CD4-positive, alpha-beta T cell (primary cell): ENCODE data around the gene KPTN. TPM values are rescaled to one million over a fixed set of nuclear protein-coding genes. Genes with fewer than 3 reads are reported as not detected.

ENCODE experiments used
- ATAC-seq: fragments of 200-7000 bp; cut with Tn5 transposase; one replicate; pipeline ENCODE4 v1.10.0; 2022; ENCODE audit warnings: mild to moderate bottlenecking; ENCODE audit not compliant: poor library complexity
- CTCF ChIA-PET: fragments of 350-600 bp; sonication (Branson Sonifier 250); formaldehyde crosslinking; loops from one replicate; lab custom pipeline; 2021; ENCODE audit warnings: antibody characterized with exemption, inconsistent platforms; lab: Charles Lee
- POLR2A ChIA-PET: fragments of 350-600 bp; sonication (Branson Sonifier 250); formaldehyde crosslinking; loops from one replicate; lab custom pipeline; 2021; ENCODE audit warnings: antibody characterized with exemption, inconsistent platforms; lab: Charles Lee
- DNase-seq, 14 experiments: peaks; one replicate each; pipeline ENCODE4 v3.0.0-alpha.2; 2013 to 2020; ENCODE audit warnings: mixed read lengths in 2 of 14
- H3K27ac ChIP-seq, 2 donors: one replicate each; pipeline versions ENCODE4 v1.5.1 to v1.7.0; 2013; ENCODE audit warnings: low read length in 2 of 2, low read depth in 1 of 2, mild to moderate bottlenecking in 1 of 2
- H3K27me3 ChIP-seq, 2 experiments: 1 replicate in 1 of 2; 2 replicates in 1 of 2; pipeline versions ENCODE4 v1.6.1 to v1.7.0; 2013; ENCODE audit warnings: low read length in 2 of 2, control low read depth in 1 of 2, mild to moderate bottlenecking in 1 of 2, moderate library complexity in 1 of 2; ENCODE audit not compliant: insufficient read depth in 2 of 2, control insufficient read depth in 1 of 2
- H3K36me3 ChIP-seq: one replicate; pipeline ENCODE4 v1.6.1; 2013; ENCODE audit warnings: low read length, control low read depth; ENCODE audit not compliant: insufficient read depth
- H3K4me1 ChIP-seq: one replicate; pipeline ENCODE4 v1.6.1; 2013; ENCODE audit warnings: low read length, control low read depth; ENCODE audit not compliant: insufficient read depth
- H3K4me3 ChIP-seq: one replicate; pipeline ENCODE4 v1.5.1; 2013; ENCODE audit warnings: mild to moderate bottlenecking, low read length, moderate library complexity
- H3K9me3 ChIP-seq, 2 experiments: 1 replicate in 1 of 2; 2 replicates in 1 of 2; pipeline versions ENCODE4 v1.6.1 to v1.7.0; 2013; ENCODE audit warnings: low read length in 2 of 2, mild to moderate bottlenecking in 2 of 2, control low read depth in 1 of 2, moderate library complexity in 1 of 2; ENCODE audit not compliant: control insufficient read depth in 1 of 2, insufficient read depth in 1 of 2
- H3K27ac Mint-ChIP-seq: one replicate; pipeline ENCODE4 v1.8.0; 2020; ENCODE audit warnings: mixed read lengths
- H3K27me3 Mint-ChIP-seq: one replicate; pipeline ENCODE4 v1.8.0; 2021; ENCODE audit warnings: mixed read lengths
- H3K36me3 Mint-ChIP-seq: one replicate; pipeline ENCODE4 v1.8.0; 2021; ENCODE audit warnings: low read depth, mixed read lengths
- H3K4me1 Mint-ChIP-seq: one replicate; pipeline ENCODE4 v1.8.0; 2021; ENCODE audit warnings: low read depth, mixed read lengths
- H3K4me3 Mint-ChIP-seq: one replicate; pipeline ENCODE4 v1.8.0; 2020; ENCODE audit warnings: mild to moderate bottlenecking, mixed read lengths
- H3K9me3 Mint-ChIP-seq: one replicate; pipeline ENCODE4 v1.8.0; 2020; ENCODE audit warnings: mixed read lengths
- intact Hi-C, 2 experiments: fragments of 100-400 bp; cut with DNase I in 1 of 2; cut with micrococcal nuclease in 1 of 2; formaldehyde crosslinking; loops; one replicate each; pipeline versions ENCODE4 v1.15.1 to v1.9.0; 2023 to 2025; cut with DNase I, micrococcal nuclease
- total RNA-seq, 174 experiments: library from RNA in 2 of 174; stranded (reverse) in 2 of 174; gene quantifications; one replicate each; pipeline ENCODE4 v1.2.3 and lab custom pipeline; 2021 to 2026
- TF ChIP-seq, protein P1 (sequence below): fragments of 200-600 bp; IDR thresholded peaks from one replicate; pipeline ENCODE4 v1.8.0; 2022; ENCODE audit warnings: antibody characterized with exemption, mild to moderate bottlenecking

Gene KPTN
- total RNA-seq, 2 experiments from 2014 or later = 3.6 to 4.5 TPM

DNA sequence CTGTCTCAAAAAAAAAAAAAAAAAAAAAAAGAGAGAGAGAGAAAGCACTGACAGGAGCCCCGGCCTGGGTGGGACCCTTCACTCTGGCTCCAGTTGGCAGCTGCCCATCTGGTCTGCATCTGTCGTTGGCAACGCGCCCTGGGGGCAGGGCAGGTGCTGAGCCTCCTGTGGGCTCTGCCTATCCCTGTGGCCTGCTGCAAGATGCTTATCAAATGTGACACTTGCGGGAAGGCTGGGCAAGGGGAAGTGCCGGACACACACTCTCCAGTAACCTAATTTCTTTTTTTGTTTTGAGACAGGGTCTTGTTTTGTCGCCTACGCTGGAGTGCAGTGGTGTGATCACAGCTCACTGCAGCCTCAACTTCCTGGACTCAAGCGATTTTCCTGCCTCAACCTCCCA, 10.7 kb upstream of the KPTN start:
- Histone ChIP-seq H3K27me3 (no peaks in the 10 kb centered on the region), H3K4me3 (no peak overlapping the region), H3K36me3 (peaks cover 78% of the 10 kb centered on the region), H3K4me1 (peaks cover 2% of the 10 kb centered on the region), H3K27ac (no peak overlapping the region), H3K9me3 (no peaks in the 10 kb centered on the region)
- H3K4me3 Mint-ChIP-seq = no peak overlapping the region
- ChIA-PET CTCF (interaction anchor here (0.7 kb wide), 1 partner anchor 190 kb away, joined by 3 read pairs; no protein-coding TSS in a partner anchor), POLR2A (no interaction called here)
- no peak overlapping the region for H3K27ac Mint-ChIP-seq
- no peaks in the 10 kb centered on the region for H3K9me3 Mint-ChIP-seq
- ATAC-seq (no peak), DNase-seq (no peak)
- no peaks in the 10 kb centered on the region for H3K27me3 Mint-ChIP-seq
- H3K36me3 Mint-ChIP-seq = peaks cover 78% of the 10 kb centered on the region
- intact Hi-C loops = no loop called here
- H3K4me1 Mint-ChIP-seq = peaks cover 10% of the 10 kb centered on the region
- TF ChIP-seq, protein P1, sequence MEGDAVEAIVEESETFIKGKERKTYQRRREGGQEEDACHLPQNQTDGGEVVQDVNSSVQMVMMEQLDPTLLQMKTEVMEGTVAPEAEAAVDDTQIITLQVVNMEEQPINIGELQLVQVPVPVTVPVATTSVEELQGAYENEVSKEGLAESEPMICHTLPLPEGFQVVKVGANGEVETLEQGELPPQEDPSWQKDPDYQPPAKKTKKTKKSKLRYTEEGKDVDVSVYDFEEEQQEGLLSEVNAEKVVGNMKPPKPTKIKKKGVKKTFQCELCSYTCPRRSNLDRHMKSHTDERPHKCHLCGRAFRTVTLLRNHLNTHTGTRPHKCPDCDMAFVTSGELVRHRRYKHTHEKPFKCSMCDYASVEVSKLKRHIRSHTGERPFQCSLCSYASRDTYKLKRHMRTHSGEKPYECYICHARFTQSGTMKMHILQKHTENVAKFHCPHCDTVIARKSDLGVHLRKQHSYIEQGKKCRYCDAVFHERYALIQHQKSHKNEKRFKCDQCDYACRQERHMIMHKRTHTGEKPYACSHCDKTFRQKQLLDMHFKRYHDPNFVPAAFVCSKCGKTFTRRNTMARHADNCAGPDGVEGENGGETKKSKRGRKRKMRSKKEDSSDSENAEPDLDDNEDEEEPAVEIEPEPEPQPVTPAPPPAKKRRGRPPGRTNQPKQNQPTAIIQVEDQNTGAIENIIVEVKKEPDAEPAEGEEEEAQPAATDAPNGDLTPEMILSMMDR = no peak

DNA sequence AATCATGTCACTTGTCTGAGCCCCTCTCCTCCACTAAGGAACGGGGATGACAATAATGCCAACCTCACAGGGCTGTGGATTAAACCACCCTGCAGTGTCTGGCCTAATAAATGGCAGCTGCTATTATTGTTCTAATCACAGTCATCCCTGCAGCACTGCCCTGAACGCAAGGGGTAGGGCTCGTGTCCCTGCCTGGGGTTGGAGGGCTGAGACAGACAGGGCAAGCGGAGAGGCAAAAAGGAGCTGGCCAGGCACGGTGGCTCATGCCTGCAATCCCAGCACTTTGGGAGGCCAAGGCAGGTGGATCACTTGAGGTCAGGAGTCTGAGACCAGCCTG, 10.2 kb upstream of the KPTN start:
- intact Hi-C loops = no loop called here
- ChIA-PET CTCF (interaction anchor here (0.7 kb wide), 1 partner anchor 189 kb away, joined by 3 read pairs; no protein-coding TSS in a partner anchor), POLR2A (no interaction called here)
- Mint-ChIP-seq H3K9me3 (no peaks in the 10 kb centered on the region), H3K27ac (no peak overlapping the region), H3K27me3 (no peaks in the 10 kb centered on the region), H3K4me3 (no peak overlapping the region), H3K4me1 (peaks cover 10% of the 10 kb centered on the region), H3K36me3 (peaks cover 78% of the 10 kb centered on the region)
- TF ChIP-seq, protein P1 = no peak
- Histone ChIP-seq H3K27me3 (no peaks in the 10 kb centered on the region), H3K4me3 (no peak overlapping the region), H3K27ac (no peak overlapping the region), H3K36me3 (peaks cover 78% of the 10 kb centered on the region), H3K9me3 (no peaks in the 10 kb centered on the region), H3K4me1 (peaks cover 2% of the 10 kb centered on the region)
- no peak for DNase-seq
- no peak for ATAC-seq

DNA sequence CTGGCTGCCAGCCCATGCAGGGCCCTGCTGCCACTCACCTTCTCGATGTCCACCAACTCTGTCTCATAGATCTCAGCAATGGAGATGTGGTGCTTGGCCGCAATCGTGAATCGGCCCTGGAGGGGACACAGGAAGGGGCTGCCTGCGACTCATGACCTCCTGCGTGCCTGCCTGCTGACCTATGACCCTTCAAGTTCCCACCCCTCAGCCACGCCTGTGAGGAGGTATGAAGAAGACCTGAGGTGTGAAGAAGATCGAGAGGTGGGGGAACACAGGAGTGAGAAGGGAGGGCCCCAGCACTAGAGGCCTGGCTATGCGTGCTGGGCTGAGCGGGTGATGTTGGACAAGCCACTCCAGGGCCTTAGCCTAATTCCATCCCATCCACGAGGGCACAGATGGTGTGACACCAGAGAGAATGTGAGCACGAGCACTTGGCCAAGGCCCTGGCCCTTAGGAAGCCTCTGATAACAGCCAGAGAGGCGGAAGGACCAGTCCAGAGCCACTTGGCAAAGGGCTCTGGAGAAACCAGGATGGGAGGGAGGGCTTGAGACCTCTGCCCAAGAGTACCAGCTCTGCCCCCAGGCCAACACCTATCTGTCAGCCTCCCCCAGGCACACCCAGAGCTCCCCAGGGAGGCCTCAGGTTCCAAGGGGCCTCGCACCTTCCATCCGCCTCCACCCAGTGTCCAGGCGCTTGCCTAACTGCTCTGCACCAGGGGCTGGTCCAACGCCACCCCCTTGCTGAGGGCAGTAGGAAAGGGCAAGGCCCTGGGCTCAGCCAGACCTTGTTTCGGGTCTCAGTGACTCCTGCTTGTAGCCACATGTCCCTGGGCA, 9.6 kb upstream of the KPTN start:
- H3K9me3 Mint-ChIP-seq = no peaks in the 10 kb centered on the region

More for the DNA sequence above, 9.6 kb upstream of the KPTN start:
- Histone ChIP-seq H3K27ac (no peak overlapping the region), H3K4me1 (peaks cover 2% of the 10 kb centered on the region), H3K36me3 (peaks cover 75% of the 10 kb centered on the region), H3K4me3 (no peak overlapping the region), H3K9me3 (no peaks in the 10 kb centered on the region), H3K27me3 (no peaks in the 10 kb centered on the region)
- TF ChIP-seq, protein P1 = no peak
- intact Hi-C loops = no loop called here
- peaks cover 74% of the 10 kb centered on the region for H3K36me3 Mint-ChIP-seq
- POLR2A ChIA-PET = no interaction called here
- H3K4me3 Mint-ChIP-seq = no peak overlapping the region
- H3K27ac Mint-ChIP-seq = peak overlapping the region; percentile 61
- CTCF ChIA-PET = interaction anchor here (0.7 kb wide), 1 partner anchor 188 kb away, joined by 3 read pairs; no protein-coding TSS in a partner anchor
- peaks cover 10% of the 10 kb centered on the region for H3K4me1 Mint-ChIP-seq
- ATAC-seq (no peak), DNase-seq (no peak)
- H3K27me3 Mint-ChIP-seq = no peaks in the 10 kb centered on the region
